Measurements from ENCODE around the gene NAP1L4.

The NAP1L4 gene

DNA sequence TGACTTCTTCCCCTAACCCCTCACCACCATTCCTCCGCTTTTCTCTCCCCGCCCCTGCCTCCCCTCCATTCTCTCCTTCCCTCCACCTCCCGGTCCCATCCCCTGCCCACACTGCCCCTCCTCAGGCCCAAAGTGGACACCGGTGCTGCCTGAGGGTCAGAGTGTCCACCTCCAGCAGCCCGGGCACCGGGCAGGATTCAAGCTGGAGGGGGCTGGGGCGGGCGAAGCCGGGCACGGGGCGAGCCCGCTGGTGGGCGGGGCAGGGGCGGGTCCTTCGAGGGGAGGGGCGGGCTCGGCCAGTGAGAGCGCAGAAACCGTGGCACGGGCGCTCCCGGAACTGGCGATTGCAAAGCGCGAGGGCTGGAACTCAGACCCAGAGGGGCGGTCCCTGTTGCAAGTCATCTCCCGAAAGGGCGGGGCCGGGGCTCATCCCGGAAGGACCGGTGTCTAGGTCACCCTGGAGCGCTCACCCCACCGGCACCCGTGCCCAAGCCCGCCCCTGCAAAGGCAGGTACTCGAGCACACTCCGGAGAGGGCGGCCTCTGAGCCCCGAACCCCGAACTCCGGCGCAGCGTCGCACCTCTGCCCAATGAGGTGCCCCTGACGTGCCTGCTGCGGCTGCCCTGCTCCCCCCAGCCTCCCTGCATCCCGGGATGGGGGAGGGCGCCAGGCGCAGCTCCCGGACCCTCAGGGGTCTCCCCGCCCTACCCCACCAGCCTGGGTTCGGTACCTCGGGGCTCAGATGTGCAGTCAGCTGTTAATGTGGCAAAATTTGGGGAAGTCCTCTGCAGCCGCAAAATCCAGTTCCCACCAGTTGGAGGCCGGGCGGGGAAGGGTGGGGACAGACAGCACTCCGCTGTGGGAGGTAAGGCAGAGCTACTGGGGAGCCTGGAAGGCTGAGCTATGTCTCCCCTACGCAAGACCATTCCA, 90.0 kb downstream of the NAP1L4 start:
- peak; percentile 93 for DNase-seq

DNA sequence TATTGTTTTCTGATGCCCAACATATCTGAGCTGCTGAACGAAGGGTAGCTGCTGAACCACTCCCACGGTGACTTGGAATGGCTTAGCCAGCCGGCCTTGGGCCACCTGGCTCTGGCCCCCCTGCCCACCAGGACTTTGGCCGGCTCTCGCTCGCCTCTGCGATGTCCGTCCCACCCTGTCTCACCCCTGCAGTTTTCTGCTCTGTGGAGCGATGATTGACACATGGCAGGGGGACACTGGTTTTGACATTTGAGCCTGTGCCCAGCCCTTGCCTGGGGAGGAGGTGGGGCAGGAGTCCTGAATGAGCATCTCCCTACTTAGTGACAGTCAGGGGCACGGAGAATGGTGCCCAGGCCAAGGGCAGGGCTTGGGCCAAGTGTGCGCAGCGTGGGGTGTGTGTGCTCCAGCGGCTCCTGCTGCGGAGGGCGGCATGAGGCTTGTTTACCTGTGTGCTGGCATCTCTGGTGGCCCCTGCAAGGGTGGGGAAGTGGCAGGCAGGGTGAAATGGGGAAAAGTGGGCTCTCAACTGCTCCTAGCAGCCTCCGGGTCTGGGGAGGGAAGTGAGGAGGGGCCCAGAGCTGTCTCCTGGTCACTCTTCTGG, 90.8 kb downstream of the NAP1L4 start:
- no peak for DNase-seq

GRCh38 chr11:2899080-2899783, 92.9 kb downstream of the NAP1L4 start:
- DNase-seq, result no peak

GRCh38 chr11:2898366-2899079, 93.6 kb downstream of the NAP1L4 start:
- DNase-seq, result peak; percentile 56

DNA sequence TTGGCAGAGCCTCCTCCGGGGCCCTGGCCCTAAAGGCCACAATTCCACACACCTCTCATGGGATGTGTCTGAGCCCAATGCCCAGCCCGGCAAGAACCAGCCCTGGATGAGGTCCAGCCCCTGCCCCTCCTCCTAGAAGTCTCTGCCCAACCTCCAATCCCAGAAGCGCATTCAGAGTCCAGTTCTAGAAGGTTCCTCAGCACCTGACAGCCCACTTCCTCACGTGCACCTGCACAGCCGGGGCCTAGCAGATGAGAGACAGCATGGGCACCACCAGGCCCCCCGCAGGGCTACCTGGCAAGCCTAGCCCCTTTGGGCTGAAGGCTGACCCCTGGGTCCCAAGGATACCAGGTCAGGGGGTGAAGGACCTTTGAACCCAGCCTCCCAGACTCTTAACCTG, 95.1 kb downstream of the NAP1L4 start:
- DNase-seq, result no peak

GRCh38 chr11:2896047-2896446, 96.1 kb downstream of the NAP1L4 start:
- DNase-seq, result no peak

All from hematopoietic multipotent progenitor cell treated with erythropoietin and hydrocortisone succinate and interleukin-3 and kit ligand, for 8 days (in vitro differentiated cells).